ENCODE measurements around the gene NCOA6. TPM values are rescaled to one million over a fixed set of nuclear protein-coding genes. Genes with fewer than 3 reads are reported as not detected.
"Not testable (repeated sequence)": the region's sequence is repeated elsewhere in the genome, so short reads cannot be mapped to it uniquely, and the experiment has no call there.

Gene NCOA6
- total RNA-seq, 1 donor from 2014 or later = 23.1 TPM

- ATAC-seq = no peak
Observed at GRCh38 chr20:34773726-34774125, 51.7 kb downstream of the NCOA6 start.

- no peak for ATAC-seq
Observed at GRCh38 chr20:34772437-34772836, 53.0 kb downstream of the NCOA6 start.

- ATAC-seq = no peak
Observed at GRCh38 chr20:34771680-34772081, 53.8 kb downstream of the NCOA6 start.

DNA sequence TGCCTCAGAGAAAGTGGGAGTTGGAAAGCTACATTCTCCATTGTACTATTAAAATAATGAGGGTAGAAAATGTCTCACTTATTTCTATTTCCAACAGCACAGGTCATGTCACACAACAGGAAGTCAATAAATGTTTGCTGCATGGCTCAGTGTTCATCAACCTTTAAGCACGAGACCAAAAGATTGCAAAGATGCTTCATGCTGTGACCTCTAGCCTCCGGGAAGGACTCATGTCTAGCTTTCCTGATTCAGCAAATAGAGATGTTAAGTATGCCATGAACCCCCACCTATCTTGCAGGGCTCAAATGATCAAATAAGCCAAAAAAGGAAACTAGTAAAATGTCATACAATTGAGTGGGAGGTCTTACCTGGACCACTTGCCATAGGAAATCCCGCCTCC, 57.4 kb downstream of the NCOA6 start:
- no peak for ATAC-seq

DNA sequence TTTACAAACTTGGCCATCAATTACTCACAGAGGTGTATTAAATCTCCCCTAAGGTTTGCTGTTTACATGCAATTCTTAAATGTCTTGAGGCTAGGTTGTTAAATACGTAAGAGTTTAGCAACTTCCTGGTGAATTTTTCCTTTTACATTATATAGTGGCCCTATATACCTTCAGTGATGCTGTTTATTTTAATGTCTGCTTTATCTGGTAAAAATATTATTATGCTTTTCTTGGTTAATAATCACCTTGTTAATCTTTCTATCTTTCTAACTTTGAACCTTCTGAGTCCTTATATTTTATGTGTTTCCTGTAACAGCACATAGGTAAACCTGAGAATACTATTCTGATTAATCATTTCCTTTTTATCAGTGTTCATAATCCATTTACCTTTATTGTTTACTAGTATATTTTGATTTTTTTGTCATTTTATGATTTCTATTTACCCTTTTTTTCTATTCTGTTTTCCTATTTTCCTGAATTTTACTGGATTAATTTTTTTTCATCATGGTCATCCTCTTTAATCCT, 63.4 kb downstream of the NCOA6 start:
- ATAC-seq = no peak

DNA sequence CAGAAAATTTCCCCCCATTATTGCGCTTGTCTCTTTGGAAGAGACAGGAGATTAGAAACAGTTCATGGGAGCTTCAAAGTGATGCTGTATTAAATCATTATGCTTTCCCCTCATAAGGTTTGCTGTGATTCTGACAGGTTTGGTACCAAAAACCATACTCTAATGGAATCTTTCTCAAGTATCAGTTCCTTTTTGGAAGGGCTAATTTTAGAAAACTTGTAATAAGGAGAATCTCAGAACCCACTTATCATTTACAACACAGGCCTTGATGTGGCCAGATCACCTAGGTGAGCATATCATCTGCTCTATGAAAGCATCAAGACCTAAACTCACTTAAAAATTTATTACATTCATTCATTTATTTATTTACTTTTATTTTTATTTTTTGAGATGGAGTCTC, 70.1 kb downstream of the NCOA6 start:
- ATAC-seq = no peak

GRCh38 chr20:34754611-34755010, 70.8 kb downstream of the NCOA6 start:
- ATAC-seq = no peak

- no peak for ATAC-seq
Observed at GRCh38 chr20:34753706-34754461, 71.6 kb downstream of the NCOA6 start.

DNA sequence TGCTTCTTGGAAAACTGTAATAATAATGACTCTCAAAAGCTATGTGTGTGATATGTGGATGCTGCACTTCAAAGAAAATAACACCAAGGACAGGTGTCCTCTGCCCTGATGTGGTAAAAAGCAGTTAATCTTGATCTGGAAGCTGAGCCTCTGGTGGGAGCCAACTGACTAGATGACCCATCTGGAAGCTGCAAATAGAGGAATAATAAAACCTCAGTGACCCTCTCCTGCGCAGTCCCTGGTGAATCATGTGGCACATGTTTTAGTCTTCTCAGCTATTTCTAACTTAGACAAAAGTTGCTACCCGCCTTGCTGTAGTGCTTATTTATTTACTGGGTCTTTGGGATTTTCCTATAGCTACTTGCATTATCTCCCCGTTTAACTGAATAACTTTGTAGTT, 74.0 kb downstream of the NCOA6 start:
- ATAC-seq = no peak

GRCh38 chr20:34750484-34750883, 75.0 kb downstream of the NCOA6 start:
- ATAC-seq = no peak

GRCh38 chr20:34748709-34749108, 76.7 kb downstream of the NCOA6 start:
- ATAC-seq = no peak

DNA sequence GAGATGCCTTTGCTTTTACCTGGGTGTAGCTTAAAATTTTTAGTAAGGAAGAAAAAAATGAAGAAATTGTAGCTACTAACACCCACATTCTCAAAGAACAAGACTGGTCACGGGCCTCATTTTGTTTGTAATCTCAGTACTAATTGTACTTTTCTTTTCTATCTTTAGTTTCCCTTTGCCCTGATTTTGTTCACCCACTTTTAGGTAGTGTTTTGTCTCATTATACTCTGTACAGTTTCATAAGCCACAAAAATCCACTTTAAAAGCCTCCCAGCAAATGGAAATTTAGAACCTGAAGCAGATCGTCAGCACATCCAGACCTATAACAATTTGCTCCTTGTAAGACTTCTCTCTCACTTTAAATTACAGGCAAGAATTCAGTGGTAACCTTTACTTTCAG, 78.0 kb downstream of the NCOA6 start:
- ATAC-seq = no peak

DNA sequence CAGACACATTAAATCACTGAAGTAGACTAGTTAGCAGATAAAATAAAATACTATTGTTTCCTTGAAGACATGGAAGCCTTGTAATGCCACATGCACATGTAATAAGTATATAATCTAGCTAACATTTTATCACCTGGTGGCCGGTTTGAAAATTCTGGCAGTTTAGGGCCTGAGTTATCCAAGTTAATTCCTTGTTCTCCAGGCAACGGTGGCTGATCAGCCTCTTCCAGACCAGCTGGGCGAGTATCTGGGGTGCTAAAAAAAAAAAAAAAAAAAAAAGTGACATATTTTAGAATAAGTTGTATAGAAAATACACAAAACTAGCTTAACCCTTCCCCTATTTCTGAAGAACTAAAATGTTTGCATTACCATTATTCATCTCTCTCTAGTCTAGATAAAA, 78.8 kb downstream of the NCOA6 start:
- no peak for ATAC-seq

DNA sequence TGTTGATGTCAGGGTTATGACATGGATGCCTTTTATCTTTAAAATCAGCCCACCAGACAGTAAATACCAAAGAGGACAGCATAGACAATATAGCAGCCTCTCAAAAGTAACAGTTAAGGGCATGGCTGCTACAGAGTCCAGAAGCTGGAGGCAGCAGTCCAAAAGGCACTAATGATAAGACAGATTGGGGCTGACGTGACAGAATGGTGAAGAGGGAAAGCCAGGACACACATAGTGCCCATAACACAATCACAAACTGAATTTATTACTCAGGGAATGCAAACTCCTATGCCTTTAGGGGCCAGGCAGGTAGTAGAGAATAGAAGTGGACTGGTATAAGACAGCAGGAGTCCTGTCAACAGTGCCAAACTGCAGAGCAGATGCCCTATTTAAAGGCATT, 80.6 kb downstream of the NCOA6 start:
- no peak for ATAC-seq

DNA sequence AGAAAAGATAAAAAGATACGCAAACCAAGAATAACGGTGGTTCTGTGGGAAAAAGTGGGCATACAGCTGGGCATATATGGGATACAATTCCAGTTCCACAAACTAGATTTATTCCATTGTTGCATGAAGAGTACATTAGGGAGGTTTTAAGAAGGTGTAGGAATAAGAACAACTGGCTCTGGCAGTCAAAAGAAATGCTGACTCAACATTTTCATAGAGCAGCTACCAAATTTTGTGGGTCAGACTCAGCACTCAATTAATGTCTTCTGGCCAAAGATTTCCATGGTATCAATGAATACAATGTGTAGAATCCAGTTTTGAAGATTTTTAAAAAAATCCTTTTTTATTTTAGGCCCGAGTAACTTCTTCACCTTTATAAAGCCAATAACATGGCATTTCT, 81.1 kb downstream of the NCOA6 start:
- ATAC-seq = no peak

- no peak for ATAC-seq
Observed at GRCh38 chr20:34743039-34743438, 82.4 kb downstream of the NCOA6 start.

GRCh38 chr20:34736106-34736735, 89.2 kb downstream of the NCOA6 start:
- ATAC-seq = no peak

- no peak for ATAC-seq
Observed at GRCh38 chr20:34732523-34732922, 92.9 kb downstream of the NCOA6 start.

DNA sequence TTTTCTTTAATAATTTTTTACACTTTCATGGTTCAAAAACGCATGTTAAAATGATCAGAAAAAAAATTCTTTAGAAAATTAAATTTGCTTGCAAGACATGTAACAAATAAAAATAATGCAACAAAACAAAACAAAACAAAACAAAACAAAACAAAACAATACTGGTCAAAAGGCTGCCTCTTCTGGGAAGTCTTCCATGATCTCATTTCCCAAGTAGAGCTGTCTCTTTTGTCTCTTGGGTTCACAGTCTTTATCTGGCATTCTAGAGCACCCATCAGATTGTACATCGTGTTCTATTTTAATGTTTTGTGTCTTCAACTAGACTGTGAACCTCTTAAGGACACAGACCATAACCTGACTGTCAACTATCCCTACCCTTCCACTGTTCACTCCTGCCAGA, 96.0 kb downstream of the NCOA6 start:
- ATAC-seq = no peak

DNA sequence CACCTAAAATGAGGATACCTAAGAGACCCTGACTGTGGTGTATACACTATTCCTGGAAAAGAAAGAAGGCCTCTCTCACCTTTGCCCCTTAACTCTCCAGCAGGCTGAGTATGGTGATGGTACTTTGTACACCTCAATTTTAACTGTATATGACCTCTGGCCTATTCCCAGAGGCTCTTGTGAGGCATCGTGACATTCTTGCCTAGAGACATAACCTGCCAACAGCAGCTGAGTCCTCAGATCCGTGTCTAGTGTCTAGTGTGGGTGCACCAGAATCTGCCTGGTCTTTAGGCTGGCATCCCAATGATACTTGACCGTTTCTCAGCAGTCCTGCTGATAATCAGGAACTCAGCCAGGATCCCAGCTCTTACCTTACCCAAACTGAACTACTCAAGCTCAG, 101.3 kb downstream of the NCOA6 start:
- no peak for ATAC-seq

GRCh38 chr20:34722560-34722959, 102.9 kb downstream of the NCOA6 start:
- not testable (repeated sequence) for ATAC-seq

DNA sequence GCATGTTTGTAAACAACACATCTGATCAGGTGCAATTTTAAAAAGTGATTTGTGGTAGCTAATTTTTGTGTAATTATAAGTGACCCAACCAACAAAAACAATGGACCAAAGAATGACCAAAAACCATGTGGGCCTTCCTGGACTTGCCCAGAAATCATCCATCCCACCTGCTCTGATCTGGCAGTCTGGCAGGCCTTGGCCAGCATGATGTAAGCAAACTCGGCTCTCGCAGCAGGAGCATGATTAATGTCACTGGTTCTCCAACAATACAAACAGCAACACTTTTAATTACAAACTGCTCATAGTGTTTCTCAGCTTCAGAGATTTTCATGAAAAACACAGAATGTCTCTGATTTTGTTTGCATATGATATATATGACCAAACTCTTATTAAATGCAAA, 105.2 kb downstream of the NCOA6 start:
- no peak for ATAC-seq

- ATAC-seq = not testable (repeated sequence)
Observed at GRCh38 chr20:34719242-34720017, 106.0 kb downstream of the NCOA6 start.
